HG03469 (cell line): Measurements from ENCODE around the gene ZNF230.

Experiments used
- ATAC-seq: cut with Tn5 transposase; IDR thresholded peaks from one replicate; pipeline ENCODE4 v1.9.1; 2021; ENCODE audit warnings: mild to moderate bottlenecking, moderate library complexity, moderate number of reproducible peaks; ENCODE audit not compliant: unreplicated experiment

Gene ZNF230

DNA sequence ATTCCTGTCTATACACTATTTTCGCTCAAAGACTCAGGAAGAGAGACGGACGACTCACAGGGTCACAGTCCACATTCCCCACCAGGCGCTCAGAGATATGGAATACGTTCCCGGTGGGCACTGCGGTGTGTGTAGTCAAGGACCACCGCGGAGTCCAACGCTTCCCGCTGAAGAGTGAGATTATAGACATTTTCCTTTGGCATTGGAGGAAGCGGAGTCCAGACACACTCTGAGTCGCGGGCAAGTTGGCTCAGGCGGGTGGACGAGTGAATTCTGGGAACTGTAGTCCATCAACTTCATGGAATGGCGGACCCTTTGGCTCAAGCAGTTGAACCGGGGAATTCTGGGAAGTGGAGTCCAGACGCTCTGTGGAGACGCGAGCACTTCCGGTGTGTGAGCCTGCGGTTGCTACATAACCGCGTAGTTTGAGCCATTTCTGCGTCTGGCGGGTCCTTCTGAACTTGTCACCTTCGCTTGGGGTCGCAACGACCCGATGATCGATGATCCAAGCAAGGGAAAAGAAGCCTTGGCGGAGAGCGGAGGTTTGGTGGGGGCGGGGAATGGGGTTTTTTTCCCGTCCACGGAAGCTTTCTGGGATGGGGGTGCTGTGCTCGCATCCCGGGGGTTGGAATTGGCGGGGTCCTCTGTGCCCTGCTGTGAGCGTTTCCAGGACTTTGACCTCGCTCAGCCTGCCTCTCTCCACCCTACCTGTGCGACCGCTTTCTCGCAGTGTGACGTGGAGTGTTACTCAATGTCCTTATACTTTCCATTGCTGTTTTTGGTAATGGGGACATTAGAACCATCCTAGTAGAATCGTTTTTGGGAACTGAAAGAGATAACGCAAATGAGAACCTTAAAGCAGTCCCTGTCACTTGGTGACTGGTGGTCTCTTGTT is at the start of gene ZNF230:
TSS of gene ZNF230 (plus strand) at position 392 of the 895 bp plus-strand sequence. CDS start 4,122 bp downstream, outside the sequence.
- ATAC-seq: peak; percentile 66

DNA sequence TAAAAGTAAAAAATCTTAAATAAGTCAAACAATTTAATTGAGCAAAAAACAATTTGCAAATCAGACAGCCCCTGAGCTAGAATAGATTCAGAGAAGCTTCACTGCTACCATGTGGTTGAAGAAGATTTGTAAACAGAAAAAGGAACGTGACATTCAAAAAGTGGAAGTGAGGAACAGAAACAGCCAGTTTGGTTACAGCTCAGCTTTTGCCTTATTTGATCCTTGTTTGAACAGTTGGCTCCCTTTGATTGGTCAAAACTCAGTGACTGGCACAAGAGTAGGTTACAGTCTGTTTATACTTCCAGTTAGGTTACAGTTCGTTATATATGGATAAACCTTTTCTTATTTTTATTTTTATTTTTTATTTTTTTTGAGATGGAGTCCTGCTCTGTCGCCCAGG is 45.9 kb upstream of the ZNF230 start:
- no peak for ATAC-seq

DNA sequence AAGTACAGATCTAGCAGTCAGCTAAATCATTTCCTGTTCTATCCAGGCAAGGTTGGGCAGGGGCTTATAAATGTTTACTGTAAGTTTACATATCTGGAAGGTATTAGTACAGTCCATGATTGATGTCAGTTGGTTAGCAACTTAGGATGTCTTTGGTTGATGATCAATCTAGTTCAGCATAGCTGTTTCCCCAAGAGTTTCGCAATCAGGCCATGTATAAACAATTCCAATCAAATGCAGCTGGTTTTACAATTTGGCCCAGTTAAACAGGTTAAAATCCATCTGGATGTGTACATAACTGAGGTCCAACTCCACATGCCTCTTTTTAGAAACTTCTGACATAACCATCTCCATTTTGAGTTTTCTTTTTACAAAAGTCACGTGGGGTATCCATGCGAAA is 44.9 kb upstream of the ZNF230 start:
- ATAC-seq: no peak

DNA sequence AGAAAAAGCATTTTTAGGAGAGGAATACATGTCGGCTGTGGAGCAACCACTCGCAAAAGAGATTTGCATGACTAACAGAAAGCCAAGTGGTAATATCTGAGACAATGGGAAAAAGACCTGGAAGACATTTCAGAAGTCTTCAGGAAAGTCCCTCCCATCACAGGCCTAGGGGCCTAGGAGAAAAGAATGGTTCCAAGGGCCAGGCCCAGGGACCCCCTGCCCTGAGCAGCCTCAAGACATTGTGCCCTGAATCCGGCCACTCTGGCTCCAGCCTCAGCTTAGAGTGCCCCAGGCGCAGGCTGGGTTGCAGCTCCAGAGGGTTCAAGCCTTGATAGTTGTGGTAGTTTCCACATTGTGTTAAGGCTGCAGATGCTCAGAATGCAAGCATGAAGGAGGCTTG is 42.3 kb upstream of the ZNF230 start:
- ATAC-seq: no peak

DNA sequence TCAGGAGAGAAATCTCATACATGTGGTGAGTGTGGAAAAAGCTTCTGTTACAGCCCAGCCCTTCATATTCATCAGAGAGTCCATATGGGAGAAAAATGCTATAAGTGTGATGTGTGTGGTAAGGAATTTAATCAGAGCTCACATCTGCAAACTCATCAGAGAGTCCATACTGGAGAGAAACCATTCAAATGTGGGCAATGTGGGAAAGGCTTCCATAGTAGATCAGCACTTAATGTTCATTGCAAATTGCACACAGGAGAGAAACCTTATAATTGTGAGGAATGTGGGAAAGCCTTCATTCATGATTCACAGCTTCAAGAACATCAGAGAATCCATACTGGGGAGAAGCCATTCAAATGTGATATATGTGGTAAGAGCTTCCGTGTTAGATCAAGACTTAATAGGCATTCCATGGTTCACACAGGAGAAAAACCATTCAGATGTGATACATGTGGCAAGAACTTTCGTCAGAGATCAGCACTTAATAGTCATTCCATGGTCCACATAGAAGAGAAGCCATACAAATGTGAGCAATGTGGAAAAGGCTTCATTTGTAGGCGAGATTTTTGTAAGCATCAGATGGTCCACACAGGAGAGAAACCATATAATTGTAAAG is 36.6 kb upstream of the ZNF230 start:
- ATAC-seq: no peak

DNA sequence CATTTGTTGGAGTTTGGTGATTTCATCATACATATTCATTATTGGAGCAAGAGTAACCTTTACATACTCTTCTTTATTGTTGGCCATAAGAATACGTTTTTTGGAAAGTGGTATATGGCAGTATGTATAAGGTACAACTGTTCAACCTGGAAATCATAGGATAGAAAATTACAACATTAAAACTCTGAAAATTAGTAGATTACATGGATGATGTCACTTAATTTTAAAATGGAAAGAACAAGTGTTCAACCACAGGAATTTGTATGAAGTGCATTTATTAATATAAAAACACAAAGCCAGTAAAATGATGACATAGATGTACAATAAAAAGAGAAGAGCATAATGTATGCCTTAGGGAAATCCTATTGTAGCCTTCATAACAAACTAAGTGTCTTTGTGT is 26.0 kb upstream of the ZNF230 start:
- no peak for ATAC-seq

DNA sequence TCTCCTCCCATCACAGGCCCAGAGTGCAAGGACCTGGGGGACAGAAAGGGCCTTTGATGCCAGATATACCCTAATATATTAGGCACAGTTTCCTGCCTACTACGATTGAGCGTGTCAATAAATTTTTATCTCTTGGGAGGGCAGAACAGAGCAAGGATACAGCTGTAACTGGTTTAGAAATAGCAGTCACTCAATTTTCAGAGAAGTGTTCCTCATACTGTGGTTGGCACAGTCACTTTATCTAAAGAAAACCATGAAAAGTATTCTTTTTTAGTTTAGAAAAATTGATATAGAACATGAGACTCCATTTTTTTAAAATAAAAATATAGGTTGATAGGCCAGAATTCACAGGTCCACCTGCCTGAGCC is 19.2 kb upstream of the ZNF230 start:
- ATAC-seq: no peak

DNA sequence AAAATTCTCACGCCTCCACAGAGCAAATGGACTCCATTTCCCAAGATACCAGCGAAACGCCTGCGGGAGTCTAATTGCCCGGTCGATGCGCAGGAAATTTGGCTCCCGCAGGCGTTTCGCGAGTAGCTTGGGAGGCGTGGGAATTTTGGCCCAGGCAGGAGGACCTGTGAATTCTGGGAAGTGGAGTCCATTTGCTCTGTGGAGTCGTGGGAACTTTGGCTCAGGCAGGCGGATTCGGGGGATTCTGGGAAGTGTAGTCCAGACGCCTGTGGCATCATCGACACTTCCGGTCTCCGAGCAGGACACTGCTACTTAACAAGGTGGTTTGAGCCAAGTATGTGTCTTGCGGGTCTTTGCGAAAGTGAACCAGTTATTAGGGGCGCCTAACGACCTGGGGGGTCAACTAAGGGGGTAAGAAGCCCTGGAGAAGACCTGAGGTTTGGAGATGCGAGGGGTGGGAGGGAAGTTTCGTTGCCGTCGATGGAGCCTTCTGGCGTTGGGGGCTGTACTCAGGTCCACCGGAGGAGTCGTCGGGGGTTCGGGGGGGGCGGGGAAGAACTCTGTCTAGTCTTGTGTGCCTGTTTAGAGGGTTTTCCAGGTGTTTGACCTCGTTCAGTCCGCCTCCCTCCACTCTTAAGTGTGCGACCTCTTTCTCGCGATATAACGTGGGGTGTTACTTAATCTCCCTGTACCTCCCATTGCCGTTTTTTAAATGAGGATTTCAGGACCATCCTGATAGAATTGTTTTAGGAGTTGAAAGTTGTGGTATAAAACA is 18.7 kb upstream of the ZNF230 start, which contains the start of gene ZNF155:
TSS of gene ZNF155 (plus strand) at position 277 of the 775 bp plus-strand sequence. CDS start 4,356 bp downstream, outside the sequence.
- no peak for ATAC-seq

DNA sequence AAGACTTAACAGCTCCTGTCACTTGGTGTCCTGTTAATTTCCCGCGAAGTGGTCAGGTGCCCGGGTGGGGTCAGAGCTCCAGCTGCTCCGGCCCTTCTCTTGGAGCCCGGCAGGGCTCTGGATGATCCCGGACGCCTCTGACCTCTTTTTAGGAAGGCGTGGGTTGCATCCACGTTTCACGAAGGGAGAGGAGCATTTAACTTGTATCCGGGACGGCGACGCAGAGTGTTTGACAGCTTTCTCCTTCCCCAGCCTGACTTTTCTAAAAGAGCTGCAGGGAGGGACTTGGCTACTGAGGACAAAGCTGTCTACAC is 18.1 kb upstream of the ZNF230 start:
- no peak for ATAC-seq

DNA sequence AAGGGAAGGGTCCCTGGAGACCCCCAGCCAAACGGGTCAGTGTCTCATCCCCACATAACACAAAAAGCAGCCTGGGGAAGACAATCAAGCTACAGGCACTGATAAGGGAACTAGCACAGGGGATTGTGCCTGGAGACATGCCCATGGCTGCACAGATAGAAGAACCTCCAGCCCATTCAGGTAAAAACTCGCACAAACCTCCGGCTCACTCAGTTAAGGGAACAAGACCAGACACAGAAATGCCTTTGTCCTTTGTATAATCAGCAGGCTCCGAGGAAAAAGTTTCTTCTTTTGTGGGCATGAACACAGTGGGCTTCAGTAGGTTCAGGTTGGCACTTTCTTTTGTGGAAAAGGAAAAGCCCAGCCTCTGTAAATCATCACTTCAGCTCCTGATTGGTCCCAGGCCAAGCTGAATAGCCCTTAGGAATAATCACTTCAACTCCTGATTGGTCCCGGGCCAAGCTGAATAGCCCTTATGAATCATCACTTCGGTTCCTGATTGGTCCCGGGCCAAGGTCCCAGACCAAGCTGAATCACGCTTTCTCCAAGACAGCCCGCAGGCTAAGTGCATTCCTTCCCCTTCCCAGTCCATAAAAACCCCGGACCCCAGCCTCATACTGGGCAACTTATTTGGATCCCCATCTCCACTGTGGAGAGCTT is 5.0 kb upstream of the ZNF230 start:
- ATAC-seq: no peak

DNA sequence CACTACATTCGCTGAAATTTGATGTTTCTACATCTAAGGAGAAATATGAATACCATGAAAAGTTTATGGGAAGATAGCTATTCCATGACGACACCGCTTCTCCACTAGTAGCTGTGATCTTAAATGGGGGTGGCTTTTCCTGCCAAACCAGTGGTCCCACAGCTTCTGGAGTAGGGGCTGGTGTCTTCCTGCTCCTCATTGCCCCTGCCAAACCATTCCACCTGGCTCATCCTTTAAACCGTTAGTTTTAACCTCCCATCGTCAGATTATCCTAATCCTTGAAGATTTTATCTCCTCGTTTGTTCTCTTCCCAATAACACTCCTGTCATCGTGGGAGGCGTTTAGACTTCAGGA is 568 bp upstream of the ZNF230 start:
- ATAC-seq: no peak

DNA sequence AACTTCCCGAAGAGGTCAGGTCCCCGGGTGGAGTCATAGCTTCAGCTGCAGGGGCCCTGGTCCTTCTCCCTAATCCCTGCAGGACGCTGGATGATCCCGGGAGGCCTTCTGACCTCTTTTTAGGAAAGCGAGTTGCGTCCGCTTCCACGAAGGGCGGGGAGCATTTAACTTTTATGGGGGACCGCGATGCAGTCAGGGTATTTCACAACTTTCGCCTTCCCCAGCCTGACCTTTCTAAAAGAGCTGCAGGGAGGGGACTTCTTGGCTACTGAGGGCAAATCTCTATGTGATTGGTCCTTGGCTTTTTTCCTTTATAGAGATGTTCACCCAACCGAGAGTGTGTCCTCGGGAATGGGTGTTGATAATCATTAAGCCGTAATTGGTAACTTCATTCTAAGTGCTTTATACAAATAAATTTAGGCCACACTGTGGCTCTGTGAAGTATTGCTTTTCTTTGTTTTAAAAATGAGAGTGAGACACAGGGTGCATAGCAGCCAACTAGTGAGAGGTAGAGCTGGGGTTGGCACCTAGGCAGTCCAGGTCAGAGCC is 778 bp downstream of the ZNF230 start:
- ATAC-seq: no peak

DNA sequence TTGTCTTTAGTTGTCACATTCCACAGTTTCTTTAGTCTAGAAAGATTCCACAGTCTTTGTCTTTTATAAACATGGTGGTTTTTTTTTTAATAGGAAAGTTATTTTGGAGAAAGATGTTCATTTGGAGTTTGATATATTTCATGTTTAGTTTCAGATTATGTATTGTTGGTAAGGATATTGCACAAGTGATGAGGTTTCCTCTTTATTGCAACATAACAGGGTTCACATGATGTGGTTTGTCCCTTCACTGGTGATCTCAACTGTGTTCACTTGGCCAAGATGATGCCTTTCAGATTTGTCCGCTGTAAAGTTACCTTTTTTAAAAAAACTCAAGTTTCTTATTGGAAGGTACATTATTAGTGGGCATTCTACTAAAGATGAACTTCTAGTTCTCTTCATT is 3.2 kb downstream of the ZNF230 start:
- ATAC-seq: no peak

DNA sequence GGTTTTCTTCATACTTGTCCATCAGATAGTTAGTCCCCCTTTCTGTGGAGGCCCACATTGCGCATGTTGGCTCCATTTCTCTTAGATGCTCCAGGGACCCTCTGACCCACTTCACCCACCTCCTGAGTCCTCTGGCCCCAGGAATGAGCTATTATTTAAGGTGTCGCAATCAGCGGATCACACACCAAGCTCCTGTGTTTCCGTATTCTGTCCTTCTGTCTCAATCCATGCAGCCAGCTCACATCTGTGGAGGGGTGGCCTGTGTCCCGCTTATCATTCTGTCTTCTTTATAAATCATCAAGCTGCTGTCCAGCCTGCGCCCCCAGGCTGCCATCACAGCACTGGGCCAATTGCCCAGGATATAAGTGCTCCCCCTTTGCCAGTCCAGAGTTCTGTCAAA is 4.7 kb downstream of the ZNF230 start:
- ATAC-seq: no peak

DNA sequence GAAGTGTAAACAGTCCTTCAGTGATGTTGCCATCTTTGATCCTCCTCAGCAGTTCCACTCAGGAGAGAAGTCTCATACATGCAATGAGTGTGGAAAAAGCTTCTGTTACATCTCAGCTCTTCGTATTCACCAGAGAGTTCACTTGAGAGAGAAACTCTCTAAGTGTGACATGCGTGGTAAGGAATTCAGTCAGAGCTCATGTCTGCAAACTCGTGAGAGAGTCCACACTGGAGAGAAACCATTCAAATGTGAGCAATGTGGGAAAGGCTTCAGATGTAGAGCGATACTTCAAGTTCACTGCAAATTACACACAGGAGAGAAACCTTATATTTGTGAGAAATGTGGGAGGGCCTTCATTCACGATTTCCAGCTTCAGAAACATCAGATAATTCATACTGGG is 7.7 kb downstream of the ZNF230 start:
- ATAC-seq: no peak

DNA sequence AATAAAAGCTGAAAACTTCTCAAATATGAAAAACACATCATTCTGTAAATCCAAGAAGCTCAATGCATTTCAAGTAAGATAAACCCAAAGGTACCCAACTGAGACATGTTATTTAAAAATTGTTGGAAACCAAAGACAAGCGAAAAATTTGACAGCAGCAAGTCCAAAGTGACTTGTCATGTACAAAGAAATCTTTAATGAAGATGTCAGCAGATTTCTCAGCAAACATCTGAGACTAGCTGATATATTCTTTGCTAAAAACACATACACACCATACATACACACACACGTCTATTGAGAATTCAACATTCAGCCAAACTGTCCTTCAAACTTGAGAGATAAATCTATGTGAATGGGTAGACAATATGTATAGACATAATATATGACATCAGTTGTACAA is 16.7 kb downstream of the ZNF230 start:
- no peak for ATAC-seq

DNA sequence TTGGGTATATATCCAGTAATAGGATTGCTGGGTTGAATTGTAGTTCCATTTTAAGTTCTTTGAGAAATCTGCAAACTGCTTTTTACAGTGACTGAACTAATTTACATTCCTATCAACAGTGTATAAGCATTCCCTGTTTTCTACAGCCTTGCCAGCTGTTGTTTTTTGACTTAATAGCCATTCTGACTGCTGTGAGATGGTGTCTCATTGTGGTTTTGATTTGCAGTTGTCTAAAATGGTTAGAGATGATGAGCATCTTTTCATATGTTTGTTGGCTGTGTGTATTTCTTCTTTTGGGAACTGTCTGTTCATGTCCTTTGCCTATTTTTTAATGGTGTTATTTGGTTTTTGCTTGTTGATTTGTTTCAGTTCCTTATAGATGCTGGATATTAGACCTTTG is 18.5 kb downstream of the ZNF230 start:
- ATAC-seq: no peak

DNA sequence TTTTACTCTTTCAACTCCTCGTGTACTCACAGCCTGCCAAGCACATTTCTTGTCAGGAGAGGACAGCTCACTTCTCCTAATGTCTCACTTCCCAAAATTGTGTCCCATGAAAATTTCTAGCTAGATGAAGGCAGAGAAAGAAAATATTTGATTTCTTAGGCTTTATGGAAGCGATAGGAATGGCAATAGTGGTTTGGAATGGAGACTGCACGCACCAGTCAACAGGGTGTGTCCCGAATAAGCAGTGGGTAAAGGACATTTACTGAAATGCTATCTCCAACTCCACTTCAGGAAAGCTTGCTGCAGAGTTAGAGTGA is 22.1 kb downstream of the ZNF230 start:
- ATAC-seq: no peak

DNA sequence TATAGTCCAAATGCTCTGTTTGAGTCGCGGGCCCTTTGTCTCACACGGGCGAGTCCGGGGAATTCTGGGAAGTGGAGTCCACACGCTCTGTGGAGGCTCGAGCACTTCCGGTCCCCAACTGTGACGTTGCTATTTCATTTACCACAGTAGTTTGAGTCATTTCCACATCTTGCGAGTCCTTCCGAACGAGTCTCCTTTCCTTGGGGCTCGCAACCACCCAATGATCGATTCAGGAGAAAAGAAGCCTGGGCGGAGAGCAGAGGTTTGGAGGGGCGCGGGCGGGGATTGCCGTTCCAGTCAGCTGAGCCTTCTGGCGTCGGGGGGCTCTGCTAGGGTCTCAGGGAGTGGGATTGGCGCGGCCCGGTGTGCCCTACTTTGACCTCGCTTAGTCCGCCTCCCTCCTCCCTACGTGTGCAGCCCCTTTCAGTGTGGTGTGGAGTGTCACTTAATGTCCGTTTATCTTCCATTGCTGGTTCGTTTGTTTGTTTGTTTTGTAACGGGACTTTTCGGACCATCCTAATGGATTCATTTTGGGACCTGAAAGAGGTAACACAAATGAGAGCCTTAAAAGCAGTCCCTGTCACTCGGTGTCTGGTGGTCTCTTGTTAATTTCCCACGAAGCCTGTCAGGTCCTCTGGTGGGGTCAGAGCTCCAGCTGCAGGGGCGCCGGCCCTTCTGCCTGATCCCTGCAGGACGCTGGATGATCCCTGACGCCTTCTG is 22.6 kb downstream of the ZNF230 start, which contains the start of gene ZNF222:
TSS of gene ZNF222 (plus strand) at position 163 of the 720 bp plus-strand sequence. CDS start at position 221, 58 bp downstream.
- ATAC-seq: peak; percentile 72

DNA sequence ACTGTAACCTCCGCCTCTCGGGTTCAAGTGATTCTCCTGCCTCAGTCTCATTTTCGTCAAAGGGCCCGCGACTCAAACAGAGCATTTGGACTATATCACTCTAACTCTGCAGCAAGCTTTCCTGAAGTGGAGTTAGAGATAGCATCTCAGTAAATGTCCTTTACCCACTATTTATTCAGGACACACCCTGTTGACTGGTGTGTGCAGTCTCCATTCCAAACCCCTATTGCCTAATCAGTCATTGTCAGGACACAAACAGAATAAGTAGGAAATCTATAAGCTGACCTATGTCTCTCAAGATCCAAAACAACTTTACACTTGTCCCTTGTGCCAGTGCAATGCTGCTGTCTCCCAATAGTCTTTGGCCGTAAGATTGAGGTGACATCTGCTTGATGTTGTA is 23.9 kb downstream of the ZNF230 start:
- no peak for ATAC-seq
